GM18519 (cell line): ENCODE results near the gene TMEM175.

ENCODE experiments used
- ATAC-seq: cut with Tn5 transposase; IDR thresholded peaks from one replicate; pipeline ENCODE4 v1.9.1; 2021; ENCODE audit warnings: mild to moderate bottlenecking, moderate library complexity; ENCODE audit not compliant: unreplicated experiment, low FRiP score

The TMEM175 gene, protein sequence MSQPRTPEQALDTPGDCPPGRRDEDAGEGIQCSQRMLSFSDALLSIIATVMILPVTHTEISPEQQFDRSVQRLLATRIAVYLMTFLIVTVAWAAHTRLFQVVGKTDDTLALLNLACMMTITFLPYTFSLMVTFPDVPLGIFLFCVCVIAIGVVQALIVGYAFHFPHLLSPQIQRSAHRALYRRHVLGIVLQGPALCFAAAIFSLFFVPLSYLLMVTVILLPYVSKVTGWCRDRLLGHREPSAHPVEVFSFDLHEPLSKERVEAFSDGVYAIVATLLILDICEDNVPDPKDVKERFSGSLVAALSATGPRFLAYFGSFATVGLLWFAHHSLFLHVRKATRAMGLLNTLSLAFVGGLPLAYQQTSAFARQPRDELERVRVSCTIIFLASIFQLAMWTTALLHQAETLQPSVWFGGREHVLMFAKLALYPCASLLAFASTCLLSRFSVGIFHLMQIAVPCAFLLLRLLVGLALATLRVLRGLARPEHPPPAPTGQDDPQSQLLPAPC

DNA sequence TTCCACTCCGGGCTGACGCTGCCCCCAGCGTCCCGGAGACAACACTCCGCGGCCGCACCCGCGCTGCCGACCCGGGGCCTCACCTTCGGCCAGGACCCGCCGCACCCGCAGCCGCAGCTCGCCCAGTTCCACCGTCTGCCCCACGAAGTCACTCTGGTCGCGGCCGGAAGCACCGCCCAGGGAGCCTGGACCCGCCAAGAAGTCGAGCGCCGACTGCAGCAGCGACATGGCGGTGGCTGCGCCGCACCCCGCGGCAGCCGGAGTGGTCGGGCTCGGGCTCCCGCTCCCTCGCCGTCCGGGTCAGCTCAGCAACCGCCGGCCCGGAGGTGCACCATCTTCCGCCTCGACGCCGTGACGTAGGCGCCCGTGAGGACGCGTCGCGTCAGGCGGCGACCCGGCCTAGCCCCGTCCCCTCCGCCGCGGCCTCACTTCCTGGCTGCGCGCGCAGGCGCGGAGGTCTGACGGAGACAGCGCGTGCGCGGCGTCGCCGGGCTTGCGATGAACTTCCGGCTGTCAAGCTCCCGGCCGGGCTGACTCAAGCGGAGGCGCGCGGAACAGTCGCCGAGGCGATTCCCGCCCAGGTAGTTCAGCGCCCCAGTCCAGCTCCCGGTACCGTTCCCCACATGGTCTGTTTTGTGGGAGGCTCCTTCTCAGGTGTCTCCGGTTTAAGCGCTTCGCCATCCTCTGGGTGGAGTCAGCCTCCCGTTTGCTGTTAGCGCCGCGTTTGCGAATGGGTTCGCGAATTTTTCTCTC is at the start of gene TMEM175, which contains the start of gene GAK:
TSS of gene TMEM175 (plus strand) at position 501 of the 753 bp plus-strand sequence. CDS start 15,280 bp downstream, outside the sequence.
TSS of gene GAK (minus strand) at position 357 of the 753 bp plus-strand sequence. CDS start at position 228, 129 bp downstream.
- ATAC-seq = peak; percentile 87

DNA sequence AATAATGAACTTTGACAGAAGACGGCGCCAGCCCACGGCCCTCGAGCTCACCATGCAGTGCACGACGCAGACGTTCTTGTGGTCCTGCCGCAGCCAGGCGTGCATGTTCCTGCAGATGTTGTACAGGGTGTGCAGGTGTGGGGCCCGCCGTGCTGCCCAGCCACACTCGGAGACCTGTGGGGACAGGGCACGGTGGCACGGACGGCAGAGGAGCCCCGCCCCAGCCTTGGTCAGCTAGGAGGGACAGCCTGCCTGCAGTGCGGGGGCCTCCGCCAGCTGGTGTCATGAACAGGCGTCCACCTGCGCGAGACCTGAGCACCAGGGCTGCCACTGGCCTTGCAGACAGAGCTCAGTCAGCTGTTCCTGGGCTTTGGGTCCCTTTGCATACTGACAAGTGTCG is 49.6 kb upstream of the TMEM175 start:
- no peak for ATAC-seq

DNA sequence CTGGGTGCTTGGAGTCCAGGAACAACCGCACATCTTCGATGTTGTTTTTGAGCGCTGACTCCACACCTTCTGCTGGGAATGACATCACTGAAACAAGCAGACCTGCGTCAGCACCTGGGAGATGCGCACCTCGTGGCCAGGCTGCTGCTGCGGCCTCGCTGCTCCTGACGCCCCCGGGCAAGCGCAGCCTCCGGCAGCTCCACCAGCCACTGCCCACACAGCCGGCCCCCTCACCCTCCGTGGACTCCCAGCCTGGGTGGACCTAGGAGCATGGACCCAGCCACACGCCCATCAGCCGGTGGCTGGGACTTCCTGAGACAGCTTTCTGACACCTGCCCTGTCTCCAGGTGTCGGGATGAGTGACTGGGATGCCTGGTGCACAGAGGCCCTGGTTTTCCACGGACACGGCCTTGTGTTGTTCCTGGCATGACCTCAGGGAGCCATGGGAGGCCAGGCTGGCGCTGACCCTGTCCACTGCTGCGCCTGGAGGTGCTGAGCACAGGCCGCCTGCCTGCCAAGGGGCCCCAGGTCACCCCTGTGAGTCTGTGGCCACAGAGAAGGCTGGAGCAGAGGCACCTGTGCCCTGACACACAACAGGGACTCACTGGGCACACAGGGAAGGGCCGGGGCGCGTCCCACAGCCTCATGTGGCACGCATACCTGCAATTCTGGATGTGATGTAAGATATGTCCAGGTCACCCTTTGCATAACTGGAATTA is 48.7 kb upstream of the TMEM175 start:
- ATAC-seq = no peak

DNA sequence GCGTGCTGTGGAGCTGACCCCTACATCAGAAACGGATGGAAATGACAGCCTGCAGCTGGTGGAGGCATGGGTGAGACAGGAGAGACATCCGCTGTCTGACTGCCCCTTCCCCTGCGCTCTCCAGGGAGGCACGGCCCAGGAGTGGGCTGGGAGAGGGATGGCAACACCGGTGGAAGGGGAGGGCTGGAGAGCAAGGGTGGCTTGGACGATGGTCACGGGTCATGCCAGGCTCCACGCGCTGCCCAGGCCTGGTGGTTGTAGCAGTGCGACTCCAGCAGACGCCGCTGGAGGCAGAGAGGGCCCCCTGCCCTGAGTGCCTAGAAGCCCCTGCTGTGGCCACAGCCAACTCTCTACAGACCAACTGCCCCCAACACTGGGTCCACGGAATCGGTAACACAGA is 48.0 kb upstream of the TMEM175 start:
- ATAC-seq = no peak

DNA sequence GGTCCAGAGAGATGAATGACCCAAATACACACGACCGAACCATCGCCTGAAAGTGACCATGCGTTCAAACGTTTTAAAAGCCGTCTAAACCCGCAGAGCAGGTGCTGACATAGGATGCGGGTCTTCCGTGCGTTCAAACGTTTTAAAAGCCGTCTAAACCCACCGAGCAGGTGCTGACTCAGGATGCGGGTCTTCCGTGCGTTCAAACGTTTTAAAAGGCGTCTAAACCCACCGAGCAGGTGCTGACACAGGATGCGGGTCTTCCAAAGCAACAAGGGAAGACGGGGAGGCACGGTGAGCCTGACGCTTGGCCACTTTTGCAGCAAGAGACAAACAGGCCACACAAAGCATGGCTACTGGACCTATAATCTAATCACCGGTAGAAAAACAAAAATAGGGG is 47.4 kb upstream of the TMEM175 start:
- no peak for ATAC-seq

DNA sequence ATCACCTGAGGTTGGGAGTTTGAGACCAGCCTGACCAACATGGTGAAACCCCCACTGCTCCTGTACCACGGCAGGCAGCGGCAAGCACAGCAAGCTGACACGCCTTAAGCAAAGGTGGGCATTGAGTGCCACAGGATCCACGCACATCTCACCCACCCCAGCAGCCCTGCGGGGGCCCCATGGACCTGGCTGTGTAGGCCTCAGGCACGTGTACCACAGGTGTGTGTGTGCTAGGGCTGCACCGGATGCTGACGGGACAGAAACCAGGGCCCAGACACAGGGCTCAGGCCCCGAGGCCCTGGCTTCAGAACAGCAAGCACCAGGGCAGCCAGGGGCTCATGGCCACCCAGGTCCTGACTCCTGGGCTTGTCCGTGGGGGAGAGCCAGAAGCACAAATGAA is 46.9 kb upstream of the TMEM175 start:
- no peak for ATAC-seq

DNA sequence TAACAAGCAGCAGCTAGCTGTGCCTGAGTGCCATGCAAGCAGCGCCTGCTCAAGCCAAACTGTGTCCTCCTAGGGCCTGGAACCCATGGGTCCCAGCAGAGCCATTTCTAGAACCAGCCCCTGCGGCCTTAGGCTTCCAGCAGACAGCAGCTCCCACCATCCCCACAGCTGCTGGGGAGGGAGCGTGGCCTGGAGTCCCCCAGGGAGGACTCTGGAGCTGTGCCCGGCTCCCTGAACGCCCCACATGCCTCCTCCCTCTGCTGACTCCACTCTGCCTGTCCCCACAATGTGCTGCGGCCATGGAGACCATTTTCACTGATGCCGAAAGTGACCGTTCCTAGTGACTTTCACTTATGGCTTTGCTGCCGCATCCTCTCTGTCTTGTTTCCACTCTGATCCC is 46.0 kb upstream of the TMEM175 start:
- ATAC-seq = no peak

DNA sequence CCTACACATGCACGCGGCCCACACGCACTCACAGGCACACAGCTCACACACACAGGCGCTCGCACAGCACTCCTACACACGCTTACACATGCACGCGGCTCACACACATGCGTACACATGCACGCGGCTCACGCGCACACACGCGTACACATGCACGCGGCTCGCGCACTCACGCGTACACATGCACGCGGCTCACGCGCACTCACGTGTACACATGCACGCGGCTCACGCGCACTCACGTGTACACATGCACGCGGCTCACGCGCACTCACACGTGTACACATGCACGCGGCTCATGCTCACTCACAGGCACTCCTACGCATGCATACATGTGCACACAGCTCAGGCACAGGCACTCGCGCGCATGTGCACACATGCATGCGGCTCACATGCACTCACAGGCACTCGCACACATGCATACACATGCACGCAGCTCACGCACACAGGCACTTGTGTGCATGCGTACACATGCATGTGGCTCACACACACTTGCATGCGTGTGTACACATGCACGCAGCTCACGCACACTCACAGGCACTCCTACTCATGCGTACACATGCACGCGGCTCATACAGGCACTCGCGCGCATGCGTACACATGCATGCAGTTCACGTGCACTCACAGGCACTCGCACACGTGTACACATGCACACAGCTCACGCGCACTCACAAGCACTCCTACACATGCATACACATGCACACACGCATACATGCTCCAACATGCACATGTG is 45.1 kb upstream of the TMEM175 start:
- ATAC-seq = no peak

DNA sequence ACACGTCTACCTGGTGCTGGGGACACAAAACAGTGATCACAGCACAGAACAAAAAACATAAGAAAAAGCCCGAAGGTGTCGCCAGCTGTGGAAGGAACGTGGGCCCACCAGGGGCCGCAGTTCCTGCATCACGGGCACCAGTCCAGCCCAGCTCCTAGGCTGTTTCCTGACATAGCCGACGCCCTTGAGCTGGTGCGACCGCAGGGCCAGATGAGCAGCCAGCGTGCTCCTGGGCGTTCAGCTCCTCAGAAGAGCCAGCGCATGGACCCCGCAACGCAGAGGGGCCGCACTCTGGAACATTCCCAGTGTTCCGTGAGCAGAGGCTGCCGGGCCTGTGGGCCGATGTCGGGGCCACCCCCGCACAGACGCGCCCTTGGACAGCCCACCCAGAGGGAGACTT is 44.2 kb upstream of the TMEM175 start:
- ATAC-seq = no peak

DNA sequence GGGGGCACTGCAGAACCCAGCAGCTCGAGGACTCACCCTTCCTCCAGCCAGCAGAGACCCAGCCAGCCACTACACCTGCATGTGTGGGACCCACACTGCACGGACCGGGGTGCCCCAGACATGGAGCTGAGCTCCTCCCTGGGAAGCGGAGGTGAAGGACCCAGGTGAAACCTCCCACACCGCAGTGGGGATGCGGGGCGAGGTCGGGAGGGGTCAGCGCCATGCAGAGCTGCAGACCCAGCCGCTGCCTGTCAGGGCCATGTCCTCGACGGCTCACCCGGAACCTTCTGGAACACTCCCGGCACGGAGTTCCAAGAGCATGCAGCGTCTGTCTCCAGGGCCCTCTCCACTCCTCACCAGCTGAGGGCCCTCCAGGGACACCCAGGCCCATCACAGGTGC is 42.7 kb upstream of the TMEM175 start:
- no peak for ATAC-seq

DNA sequence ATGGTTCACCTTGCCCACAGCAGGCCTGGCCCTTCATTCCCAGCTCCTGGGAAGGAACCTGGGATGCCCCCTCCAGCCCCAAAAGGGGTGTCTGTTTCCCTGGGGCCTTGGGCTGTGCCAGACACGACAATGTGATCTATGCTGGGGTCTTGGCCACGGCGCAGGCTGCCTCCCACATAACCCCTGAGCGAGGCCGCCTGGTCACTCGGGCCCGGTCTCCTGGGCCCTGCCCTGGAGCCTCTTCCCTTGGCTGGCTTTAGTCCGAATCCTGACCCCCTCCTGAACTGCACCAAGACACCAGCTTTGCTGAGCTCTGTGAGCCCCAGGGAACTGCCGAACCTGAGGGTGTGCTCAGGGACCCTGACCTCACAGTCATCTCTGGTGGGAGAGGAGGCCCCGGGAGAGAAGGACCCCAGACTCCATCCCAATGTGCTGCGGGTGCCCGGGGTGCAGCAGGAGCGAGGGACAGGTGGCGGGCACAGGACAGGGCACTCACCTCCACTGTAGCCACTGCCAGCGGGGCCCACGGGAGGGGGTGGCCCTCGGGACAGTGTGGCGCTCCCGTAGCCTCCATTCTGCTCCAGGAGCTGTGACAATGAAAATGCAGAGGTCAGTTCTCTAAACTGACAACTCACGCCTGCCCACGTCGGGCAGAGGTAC is 42.1 kb upstream of the TMEM175 start:
- ATAC-seq = no peak

DNA sequence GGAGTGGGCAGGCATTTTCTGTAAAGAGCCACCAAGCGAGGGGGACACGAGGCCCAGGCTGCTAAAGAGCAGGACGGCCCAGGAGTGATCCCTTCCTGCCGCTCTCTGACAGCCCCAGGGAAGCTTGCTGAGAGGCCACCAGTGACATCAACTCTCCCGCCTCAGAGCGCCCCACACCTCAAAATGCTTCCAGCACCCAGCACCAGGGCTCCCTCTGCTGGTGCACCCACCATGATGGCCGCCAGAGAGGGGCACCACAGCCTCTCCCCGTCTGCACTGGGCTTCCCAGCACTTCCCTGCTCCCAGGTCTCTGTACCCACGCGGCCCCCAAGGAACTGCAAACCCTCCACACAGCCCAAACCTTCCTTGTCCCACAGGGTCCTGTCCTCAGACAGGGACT is 40.5 kb upstream of the TMEM175 start:
- ATAC-seq = no peak

DNA sequence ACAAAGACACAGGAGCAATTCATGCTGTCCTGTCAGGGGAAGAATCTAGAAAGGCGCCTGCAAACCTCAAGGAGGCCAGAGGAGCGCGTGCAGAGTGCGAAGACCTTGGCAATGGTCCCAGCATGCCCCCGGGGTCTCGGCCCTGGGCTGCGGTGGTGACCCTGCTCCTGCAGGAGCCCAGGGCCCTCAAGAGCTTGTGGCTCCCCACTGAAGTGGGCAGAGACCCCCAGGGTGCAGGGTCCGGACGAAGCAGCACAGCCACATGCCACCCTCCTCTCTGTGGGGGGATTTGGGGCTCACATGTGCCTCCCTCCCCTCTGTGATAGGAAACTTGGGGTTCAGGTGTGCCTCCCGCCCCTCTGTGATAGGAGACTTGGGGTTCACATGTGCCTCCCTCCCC is 39.5 kb upstream of the TMEM175 start:
- ATAC-seq = no peak

DNA sequence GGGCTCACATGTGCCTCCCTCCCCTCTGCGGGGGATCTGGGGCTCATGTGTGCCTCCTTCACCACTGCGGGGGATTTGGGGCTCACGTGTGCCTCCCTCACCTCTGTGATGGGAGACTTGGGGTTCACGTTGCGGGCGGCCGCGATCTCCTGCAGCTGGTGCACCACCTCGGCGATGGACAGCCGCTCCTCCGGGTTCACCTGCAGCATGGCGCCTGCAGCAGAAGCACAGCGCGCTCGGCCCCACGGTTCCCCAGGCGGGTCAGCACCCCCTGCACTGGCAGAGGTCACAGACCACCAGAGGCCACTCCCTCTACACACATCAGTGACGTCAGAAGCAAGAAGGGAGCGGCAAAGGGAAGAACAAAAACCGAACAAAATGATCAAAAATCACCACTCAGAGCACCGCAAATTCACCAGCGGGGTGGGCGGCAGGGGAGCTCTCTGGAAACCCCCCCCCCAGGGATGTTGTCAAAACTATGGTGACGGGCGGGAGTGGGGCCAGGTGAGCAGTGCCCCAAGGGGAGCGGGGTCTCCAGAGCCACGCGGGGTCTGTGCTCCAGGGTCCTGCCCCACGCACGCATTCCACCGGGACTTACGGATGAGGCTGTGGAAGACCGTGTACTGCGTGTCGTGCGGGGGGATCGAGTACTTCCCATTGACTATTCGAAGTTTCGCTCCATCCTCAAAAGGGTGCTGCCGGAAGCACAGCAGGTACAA is 38.8 kb upstream of the TMEM175 start:
- no peak for ATAC-seq

DNA sequence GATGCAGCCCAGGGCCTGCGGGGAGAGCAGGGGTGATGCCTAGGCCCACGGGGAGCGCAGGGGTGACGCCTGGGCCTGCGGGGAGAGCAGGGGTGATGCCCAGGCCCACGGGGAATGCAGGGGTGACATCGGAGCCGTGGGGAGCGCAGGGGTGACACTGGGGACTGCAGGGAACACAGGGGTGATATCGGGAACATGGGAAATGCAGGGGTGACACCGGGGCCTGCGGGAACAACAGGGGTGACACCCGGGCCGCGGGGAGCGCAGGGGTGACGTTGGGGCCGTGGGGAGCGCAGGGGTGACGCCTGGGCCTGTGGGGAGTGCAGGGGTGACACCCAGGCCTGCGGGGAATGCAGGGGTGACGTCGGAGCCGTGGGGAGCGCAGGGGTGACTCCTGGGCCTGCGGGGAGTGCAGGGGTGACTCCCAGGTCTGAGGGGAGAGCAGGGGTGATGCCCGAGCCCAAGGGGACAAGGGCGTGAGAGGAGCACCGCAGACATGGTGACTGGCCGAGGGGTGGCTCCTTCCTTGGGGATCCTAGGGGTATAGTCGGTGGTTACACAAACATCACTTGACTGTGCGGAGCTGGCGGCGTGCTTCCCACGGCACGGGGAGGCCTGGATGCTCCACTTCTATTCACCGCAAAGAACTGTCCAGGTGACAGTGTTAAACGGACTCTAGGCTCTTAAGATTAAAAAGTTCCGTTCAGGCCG is 38.1 kb upstream of the TMEM175 start:
- no peak for ATAC-seq

DNA sequence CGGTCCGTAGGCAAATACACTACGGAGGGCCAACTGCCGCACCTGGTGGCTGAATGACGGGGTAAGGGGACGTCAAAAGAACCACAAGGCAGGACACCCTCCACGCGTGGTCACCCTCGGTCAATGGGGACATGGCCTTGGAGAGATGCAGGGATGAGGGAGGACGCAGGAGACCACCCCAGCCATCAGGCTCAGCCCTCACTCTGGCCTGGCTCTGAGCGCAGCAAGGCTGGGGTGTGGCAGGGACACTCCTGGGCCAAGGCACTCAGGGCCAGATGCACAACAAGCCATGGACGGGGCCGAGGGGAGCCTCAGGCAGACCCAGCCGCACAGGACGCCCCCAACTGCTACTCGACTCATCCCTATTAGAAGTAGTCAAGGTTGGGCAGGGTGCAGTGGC is 36.7 kb upstream of the TMEM175 start:
- ATAC-seq = no peak

DNA sequence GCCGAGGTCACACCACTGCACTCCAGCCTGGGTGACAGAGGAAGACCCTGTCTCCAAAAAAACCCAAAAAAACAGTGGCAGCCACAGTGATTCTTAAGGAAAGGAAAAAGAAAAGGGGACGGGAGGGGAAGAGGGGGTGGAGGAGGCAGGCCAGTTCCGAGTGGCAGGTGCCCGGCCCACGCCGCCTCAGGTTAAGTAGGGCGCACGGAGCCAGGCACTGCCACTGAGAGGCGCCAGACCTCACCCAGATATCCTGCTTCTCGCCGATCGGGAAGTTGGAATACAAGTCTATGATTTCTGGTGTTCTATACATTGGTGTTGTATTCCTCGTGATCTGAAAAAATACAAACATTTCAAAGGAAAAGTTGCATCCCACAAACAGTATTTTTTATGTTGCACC is 36.0 kb upstream of the TMEM175 start:
- no peak for ATAC-seq

DNA sequence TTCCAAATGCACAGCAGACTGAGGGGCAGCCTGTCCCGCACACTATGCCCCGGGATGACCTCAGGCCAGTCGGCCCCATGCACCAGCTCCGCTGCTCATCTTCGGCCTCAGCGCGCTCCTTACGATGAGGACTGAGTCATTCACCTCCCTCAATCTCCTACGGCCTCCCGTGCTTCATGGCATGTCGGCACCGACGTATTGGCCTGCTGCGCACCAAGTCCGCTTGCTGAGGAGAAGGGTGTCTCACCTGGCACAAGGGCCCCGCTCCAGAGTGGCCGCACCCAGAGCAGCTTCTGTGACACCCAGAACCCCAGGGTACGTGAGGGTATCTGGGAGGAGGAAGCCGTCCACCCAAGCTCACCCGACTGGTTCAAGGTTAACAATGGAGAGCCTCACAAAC is 35.6 kb upstream of the TMEM175 start:
- no peak for ATAC-seq

DNA sequence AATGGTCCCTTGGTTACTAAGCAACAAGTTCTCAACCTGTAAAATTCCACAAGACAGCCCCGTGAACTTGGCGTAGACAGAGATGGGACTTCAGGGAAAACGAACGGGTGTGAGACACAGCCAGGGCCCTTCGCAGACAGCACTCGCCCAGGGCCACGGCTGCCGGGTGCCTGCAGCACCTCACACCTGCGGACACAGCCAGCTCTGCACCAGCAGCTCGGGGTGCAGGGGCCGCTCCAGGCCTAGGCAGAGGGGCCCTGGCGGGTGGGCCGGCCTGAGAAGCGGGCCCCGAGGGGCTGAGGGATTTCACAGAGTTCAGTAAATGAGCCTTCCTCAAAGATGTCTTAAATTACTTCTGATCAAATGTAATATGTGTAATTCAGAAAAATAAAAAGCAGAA is 34.1 kb upstream of the TMEM175 start:
- ATAC-seq = no peak
